ENCODE data around the gene ATXN1.
A peak's percentile ranks its signal among the peaks of the same experiment; 100 is the strongest.

The ATXN1 gene

GRCh38 chr6:16326971-16327776, 434.1 kb downstream of the ATXN1 start:
- ATAC-seq = no peak
- TF ChIP-seq ISL1 (CRISPR knock-in tag; IDR thresholded peaks at IDR 0.05) (no peak), PPARA (CRISPR knock-in tag; IDR thresholded peaks at IDR 0.05; ENCODE audit: borderline replicate concordance) (no peak), BACH2 (CRISPR knock-in tag; IDR thresholded peaks at IDR 0.05; ENCODE audit: borderline replicate concordance) (no peak), GLIS3 (CRISPR knock-in tag; IDR thresholded peaks at IDR 0.05) (no peak), ZNF8 (CRISPR knock-in tag; IDR thresholded peaks at IDR 0.05) (no peak)

- ATAC-seq = no peak
- TF ChIP-seq OSR1 (CRISPR knock-in tag; IDR thresholded peaks at IDR 0.05) = no peak
- no peak for TF ChIP-seq ZC3H10 (CRISPR knock-in tag; IDR thresholded peaks at IDR 0.05)
- TF ChIP-seq RARB (CRISPR knock-in tag; IDR thresholded peaks at IDR 0.05) = no peak
- no peak for TF ChIP-seq TSHZ2 (CRISPR knock-in tag; IDR thresholded peaks at IDR 0.05)
- TF ChIP-seq TOX (CRISPR knock-in tag; IDR thresholded peaks at IDR 0.05; ENCODE audit: borderline replicate concordance) = no peak
- no peak for TF ChIP-seq ZNF8 (CRISPR knock-in tag; IDR thresholded peaks at IDR 0.05)
Observed at GRCh38 chr6:16326531-16326930, 434.7 kb downstream of the ATXN1 start.

GRCh38 chr6:16324606-16325225, 436.5 kb downstream of the ATXN1 start:
- TF ChIP-seq ZNF70 (CRISPR knock-in tag; IDR thresholded peaks at IDR 0.05) (no peak), RARB (CRISPR knock-in tag; IDR thresholded peaks at IDR 0.05) (no peak)
- ATAC-seq = no peak

- TF ChIP-seq ZNF8 (CRISPR knock-in tag; IDR thresholded peaks at IDR 0.05) (no peak), CSDC2 (CRISPR knock-in tag; IDR thresholded peaks at IDR 0.05) (no peak), TOX (CRISPR knock-in tag; IDR thresholded peaks at IDR 0.05; ENCODE audit: borderline replicate concordance) (no peak), TCF4 (CRISPR knock-in tag; IDR thresholded peaks at IDR 0.05; ENCODE audit: borderline replicate concordance) (no peak), PATZ1 (CRISPR knock-in tag; IDR thresholded peaks at IDR 0.05; ENCODE audit: borderline replicate concordance) (no peak), OSR1 (CRISPR knock-in tag; IDR thresholded peaks at IDR 0.05) (no peak)
- ATAC-seq = no peak
Observed at GRCh38 chr6:16324184-16324583, 437.1 kb downstream of the ATXN1 start.

GRCh38 chr6:16322666-16323312, 438.5 kb downstream of the ATXN1 start:
- TF ChIP-seq POU6F1 (CRISPR knock-in tag; IDR thresholded peaks at IDR 0.05; ENCODE audit: borderline replicate concordance, low read depth) (no peak), SNAI2 (CRISPR knock-in tag; IDR thresholded peaks at IDR 0.05) (no peak), PPARA (CRISPR knock-in tag; IDR thresholded peaks at IDR 0.05; ENCODE audit: borderline replicate concordance) (no peak), PATZ1 (CRISPR knock-in tag; IDR thresholded peaks at IDR 0.05; ENCODE audit: borderline replicate concordance) (no peak), TSHZ2 (CRISPR knock-in tag; IDR thresholded peaks at IDR 0.05) (no peak), BACH2 (CRISPR knock-in tag; IDR thresholded peaks at IDR 0.05; ENCODE audit: borderline replicate concordance) (no peak), CSRNP3 (CRISPR knock-in tag; IDR thresholded peaks at IDR 0.05) (no peak), ESRRG (CRISPR knock-in tag; IDR thresholded peaks at IDR 0.05) (no peak), ZC3H10 (CRISPR knock-in tag; IDR thresholded peaks at IDR 0.05) (no peak), GLIS3 (CRISPR knock-in tag; IDR thresholded peaks at IDR 0.05) (no peak), ZNF70 (CRISPR knock-in tag; IDR thresholded peaks at IDR 0.05) (no peak), TCF4 (CRISPR knock-in tag; IDR thresholded peaks at IDR 0.05; ENCODE audit: borderline replicate concordance) (no peak)
- ATAC-seq = peak; percentile 2; the same call in 2 of the 3 replicates
